GM12878 (cell line): ENCODE results near the gene PBRM1. TPM values are rescaled to one million over a fixed set of nuclear protein-coding genes. Genes with fewer than 3 reads are reported as not detected.
A peak's percentile ranks its signal among the peaks of the same experiment; 100 is the strongest.

ENCODE experiments used
- ATAC-seq: fragments of 200-7000 bp; cut with Tn5 transposase; 3 replicates; pipeline ENCODE4 v1.9.1; 2020; ENCODE audit warnings: mild to moderate bottlenecking, moderate library complexity
- BruUV-seq: library from RNA; stranded (reverse); fragments of 400-500 nt; replicated peaks from 2 replicates; lab custom pipeline; 2021; lab: Mats Ljungman, UMichigan
- CTCF ChIA-PET: fragments of 300-600 bp; sonication (Branson Sonifier 250); formaldehyde crosslinking; extraction: SDS; loops from one replicate; lab custom pipeline; 2021; ENCODE audit warnings: inconsistent platforms; lab: Yijun Ruan, JAX
- POLR2A ChIA-PET: fragments of 350-600 bp; formaldehyde crosslinking; extraction: SDS; loops from one replicate; lab custom pipeline; 2021; ENCODE audit warnings: inconsistent platforms; lab: Charles Lee
- RAD21 ChIA-PET: fragments of 300-600 bp; sonication (Branson Sonifier 250); formaldehyde crosslinking; loops from one replicate; lab custom pipeline; 2023; ENCODE audit warnings: antibody characterized with exemption; ENCODE audit not compliant: unreplicated experiment; lab: Charles Lee
- SMC1A ChIA-PET: fragments of 300-600 bp; sonication (Branson Sonifier 250); formaldehyde crosslinking; loops from one replicate; lab custom pipeline; 2023; ENCODE audit not compliant: unreplicated experiment, uncharacterized antibody; lab: Charles Lee
- DNase-seq: peaks from one replicate; pipeline ENCODE4 v3.0.0-alpha.2; 2011; ENCODE audit warnings: low read depth, low spot score
- FAIRE-seq: peaks from 3 replicates; lab custom pipeline; 2011; peaks lifted over from hg19 to GRCh38; lab: Jason Lieb, UNC
- H2AFZ ChIP-seq: 2 replicates; pipeline ENCODE4 v1.6.0; 2011; ENCODE audit warnings: low read depth, low read length, control low read depth; ENCODE audit not compliant: control insufficient read depth
- H3K27ac ChIP-seq: 2 replicates; pipeline ENCODE4 v1.5.1; 2011; ENCODE audit warnings: control low read depth; ENCODE audit not compliant: control insufficient read depth, insufficient read depth
- H3K27me3 ChIP-seq, 2 experiments: replicated peaks in 1 of 2; 2 replicates each; pipeline versions ENCODE4 v1.6.0 to v1.6.1; 2011; ENCODE audit warnings: low read length in 1 of 2; ENCODE audit not compliant: control insufficient read depth in 2 of 2, insufficient read depth in 2 of 2
- H3K36me3 ChIP-seq, 2 experiments: 2 replicates each; pipeline ENCODE4 v1.5.1; 2011; ENCODE audit warnings: low read length in 1 of 2; ENCODE audit not compliant: control insufficient read depth in 2 of 2, insufficient read depth in 2 of 2
- H3K4me1 ChIP-seq: 2 replicates; pipeline ENCODE4 v1.6.1; 2011; ENCODE audit warnings: mild to moderate bottlenecking, low read length, moderate library complexity, mixed read lengths; ENCODE audit not compliant: control insufficient read depth, insufficient read depth
- H3K4me2 ChIP-seq: 2 replicates; pipeline ENCODE4 v1.6.0; 2011; ENCODE audit warnings: control low read depth; ENCODE audit not compliant: control insufficient read depth, insufficient read depth
- H3K4me3 ChIP-seq: fragments of 200-600 bp; sonication (generic); 2 replicates; pipeline ENCODE4 v1.5.1; 2016
- H3K79me2 ChIP-seq: 2 replicates; pipeline ENCODE4 v1.6.0; 2011; ENCODE audit warnings: low read length; ENCODE audit not compliant: control insufficient read depth, insufficient read depth
- H3K9ac ChIP-seq: 2 replicates; pipeline ENCODE4 v1.8.0; 2011; ENCODE audit warnings: low read length, control low read depth, mixed read lengths; ENCODE audit not compliant: control insufficient read depth, insufficient read depth
- H3K9me3 ChIP-seq: replicated peaks from 3 replicates; pipeline ENCODE4 v1.5.1; 2011; ENCODE audit warnings: mild to moderate bottlenecking, low read length; ENCODE audit not compliant: control insufficient read depth, insufficient read depth
- H4K20me1 ChIP-seq: 2 replicates; pipeline ENCODE4 v1.6.0; 2011; ENCODE audit not compliant: control insufficient read depth, insufficient read depth
- ATF7 ChIP-seq: fragments of 450-650 bp; IDR thresholded peaks from 2 replicates; pipeline ENCODE4 v1.6.1; 2016; ENCODE audit warnings: low read depth, mild to moderate bottlenecking
- MTA2 ChIP-seq: fragments of 450-650 bp; IDR thresholded peaks from 2 replicates; pipeline ENCODE4 v1.6.1; 2016; ENCODE audit warnings: low read depth, mild to moderate bottlenecking, moderate library complexity
- POU2F2 ChIP-seq: IDR thresholded peaks from 3 replicates; pipeline ENCODE4 v1.6.1; 2011; ENCODE audit warnings: low read depth, mild to moderate bottlenecking, low read length, borderline replicate concordance
- RELB ChIP-seq: fragments of 450-650 bp; IDR thresholded peaks from 2 replicates; pipeline ENCODE4 v1.6.1; 2017; ENCODE audit warnings: low read depth, mild to moderate bottlenecking, moderate library complexity
- USF1 ChIP-seq: IDR thresholded peaks from 2 replicates; pipeline ENCODE4 v1.6.1; 2011; ENCODE audit warnings: borderline replicate concordance, low read depth, mild to moderate bottlenecking, moderate library complexity, mixed read lengths, low read length; ENCODE audit not compliant: insufficient read depth; ENCODE audit errors: extremely low read length
- ZBED1 ChIP-seq: IDR thresholded peaks from 2 replicates; pipeline ENCODE4 v1.6.1; 2016; ENCODE audit warnings: borderline replicate concordance
- WGBS: methylation state at CpG from one replicate; pipeline ENCODE4 v1.1.6; 2016; ENCODE audit warnings: low lambda C conversion rate; ENCODE audit not compliant: insufficient replicate concordance, insufficient coverage; ENCODE audit errors: missing lambda C conversion rate; 5-methylcytosine and 5-hydroxymethylcytosine counted together
- in situ Hi-C: fragments of 300-500 bp; cut with MboI; formaldehyde crosslinking; loops from 9 replicates; pipeline ENCODE4 v1.14.3; 2018; ENCODE audit warnings: mixed read lengths
- intact Hi-C: fragments of 100-400 bp; cut with micrococcal nuclease; formaldehyde crosslinking; loops from one replicate; pipeline ENCODE4 v1.14.2; 2022; ENCODE audit not compliant: unreplicated experiment
- polyA plus RNA-seq, 11 experiments: library from polyadenylated mRNA; depleted of rRNA in 4 of 11; unstranded in 6 of 11; stranded (reverse) in 5 of 11; fragments of >200 nt; fragmentation: Nextera tagmentation in 4 of 11; fragmentation: Illumina TruSeq in 1 of 11; extraction: Ambion mirVana in 4 of 11; extraction: Trizol in 1 of 11; gene quantifications; 1 replicate in 1 of 11; 2 replicates in 10 of 11; pipeline versions ENCODE4 v1.2.1 to v1.2.3, GENCODE V29; 2011 to 2016; ENCODE audit warnings: inconsistent platforms in 2 of 11, missing spikeins in 2 of 11, low read depth in 1 of 11
- total RNA-seq, 4 experiments: library from RNA; depleted of rRNA in 3 of 4; stranded (reverse); fragments of >200 nt in 3 of 4; fragmentation: Illumina TruSeq in 1 of 4; extraction: Trizol in 1 of 4; gene quantifications; 2 replicates each; pipeline versions ENCODE4 v1.2.1 to v1.2.3, GENCODE V29; 2013 to 2021

Gene PBRM1
- total and polyA plus RNA-seq, 10 of the 15 experiments (the other 5 are each of a cell fraction or from before 2014, with no cell fraction given), result 8.9 to 88.9 (median 39.3) TPM

GRCh38 chr3:52531860-52532516 is 153.7 kb downstream of the PBRM1 start:
- no peaks in the 10 kb centered on the region for H4K20me1 ChIP-seq
- no peaks in the 10 kb centered on the region for H3K27me3 ChIP-seq
- peak overlapping the region; percentile 81 for H3K4me3 ChIP-seq
- H3K79me2 ChIP-seq, result peaks cover 34% of the 10 kb centered on the region
- TSS peak; percentile 81 for BruUV-seq
- RAD21 ChIA-PET, result interaction anchor here (0.5 kb wide), 1 partner anchor 1032 kb away, joined by 3 read pairs; no protein-coding TSS in a partner anchor
- no peaks in the 10 kb centered on the region for H3K9me3 ChIP-seq
- H3K27ac ChIP-seq, result peak overlapping the region; percentile 36
- in situ Hi-C loops, result no loop called here
- peaks cover 13% of the 10 kb centered on the region for H3K4me1 ChIP-seq
- FAIRE-seq (no peak), DNase-seq (no peak), ATAC-seq (no peak)
- H3K4me2 ChIP-seq, result peak overlapping the region; percentile 92
- H3K9ac ChIP-seq, result peak overlapping the region; percentile 74
- SMC1A ChIA-PET, result no interaction called here
- 57% methylated on average over 14 of the region's 14 CpGs for WGBS
- CTCF ChIA-PET, result interaction anchor here (0.6 kb wide), 1 partner anchor 32 kb away, joined by 3 read pairs; no protein-coding TSS in a partner anchor
- TF ChIP-seq ZBED1, result 0 out of 2 replicates have a peak, but pooled peaks have one; percentile 10
- 0 out of 2 replicates have a peak, but pooled peaks have one; percentile 60 for TF ChIP-seq ATF7
- no peak for TF ChIP-seq MTA2
- TF ChIP-seq RELB, result peak; percentile 27; the same call in 1 of the 2 replicates
- TF ChIP-seq USF1, result no peak
- TF ChIP-seq POU2F2, result no peak
- H3K36me3 ChIP-seq, result peaks cover 0 to 10% of the 10 kb centered on the region in 2 experiments; a peak in 2 of 4 replicates
- POLR2A ChIA-PET, result interaction anchor here (0.6 to 1.0 kb wide), 3 partner anchors 9 to 239 kb away, joined by 3 to 4 read pairs (median 3); partner anchors contain the start of gene NEK4
- intact Hi-C loops, result no loop called here
- 0 out of 2 replicates have a peak overlapping the region, but pooled peaks have one; percentile 13 for H2AFZ ChIP-seq
